ENCODE measurements around the gene EDAR.

- TF ChIP-seq EZH2 (IDR thresholded peaks at IDR 0.05; ENCODE audit: low read length, missing control alignments), result no peak
- TF ChIP-seq CTCF (conservative IDR thresholded peaks at IDR 0.05 in 1 of 2, IDR thresholded peaks at IDR 0.05 in 1 of 2; ENCODE audit: low read depth in 1 of 2, low read length in 2 of 2), result no peak
These were observed 16.4 kb downstream of the EDAR start for GRCh38 chr2:108972663-108973062.

Measured in fibroblast of lung (primary cell).